ENCODE results near the gene PHF10.

PHF10 gene

GRCh38 chr6:169677096-169677495, 47.2 kb downstream of the PHF10 start:
- DNase-seq (ENCODE audit: low read depth) = no peak

DNA sequence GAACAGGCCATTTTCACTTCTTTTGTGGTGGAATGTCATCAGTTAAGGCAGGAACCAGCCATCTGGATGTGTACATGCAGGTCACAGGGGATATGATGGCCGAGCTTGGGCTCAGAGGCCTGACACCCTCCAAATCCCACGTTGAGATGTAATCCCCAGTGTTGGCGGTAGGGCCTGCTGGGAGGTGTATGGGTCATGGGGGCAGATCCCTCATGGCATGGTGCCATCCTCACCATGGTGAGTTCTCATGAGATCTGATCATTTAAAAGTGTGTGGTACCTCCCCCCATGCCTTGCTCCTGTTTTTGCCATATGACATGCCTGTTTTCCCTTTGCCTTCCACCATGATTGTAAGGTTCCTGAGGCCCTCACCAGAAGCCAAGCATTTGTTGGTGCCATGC, 49.3 kb downstream of the PHF10 start:
- DNase-seq (ENCODE audit: low read depth) = no peak

DNA sequence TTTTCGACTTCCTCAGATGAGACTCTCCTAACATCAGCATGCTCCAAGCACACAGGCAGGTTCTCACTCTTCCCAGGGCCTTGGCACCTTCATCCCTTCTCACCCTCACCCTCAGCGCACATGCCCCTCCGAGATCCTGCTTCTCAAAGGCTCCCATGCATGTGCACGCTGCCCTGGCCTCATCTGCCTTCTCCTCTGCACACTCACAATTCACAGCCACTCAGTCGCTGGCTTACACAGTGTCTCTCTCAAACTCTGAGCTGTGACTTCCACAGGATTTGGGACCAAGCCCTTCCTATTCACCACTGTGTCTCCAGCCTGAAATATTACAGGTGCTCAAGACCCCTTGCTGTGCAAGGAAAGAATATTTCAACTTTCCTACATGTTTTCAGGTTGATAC, 52.7 kb downstream of the PHF10 start:
- DNase-seq (ENCODE audit: low read depth) = no peak

DNA sequence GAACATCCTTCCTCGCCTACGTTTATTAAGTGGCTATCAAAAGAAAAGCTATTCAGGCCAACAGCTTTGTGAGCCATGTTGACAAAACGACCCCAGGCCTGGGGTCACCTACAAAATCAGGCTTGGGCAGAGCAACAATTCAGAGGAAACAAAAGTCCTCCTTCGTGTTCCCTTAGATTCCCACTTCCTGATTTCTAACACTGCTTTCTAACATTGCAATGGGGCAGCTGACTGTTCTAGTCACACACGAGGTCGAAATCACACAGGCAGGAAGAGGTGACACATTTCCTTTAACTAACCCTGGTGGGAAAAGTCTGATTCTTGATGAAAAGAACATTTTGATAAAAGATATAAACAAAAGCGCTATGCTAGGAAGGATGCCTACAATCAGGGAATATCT, 54.4 kb downstream of the PHF10 start:
- DNase-seq (ENCODE audit: low read depth) = no peak

- no peak for DNase-seq (ENCODE audit: low read depth)
Observed at GRCh38 chr6:169669147-169669546, 55.2 kb downstream of the PHF10 start.

DNA sequence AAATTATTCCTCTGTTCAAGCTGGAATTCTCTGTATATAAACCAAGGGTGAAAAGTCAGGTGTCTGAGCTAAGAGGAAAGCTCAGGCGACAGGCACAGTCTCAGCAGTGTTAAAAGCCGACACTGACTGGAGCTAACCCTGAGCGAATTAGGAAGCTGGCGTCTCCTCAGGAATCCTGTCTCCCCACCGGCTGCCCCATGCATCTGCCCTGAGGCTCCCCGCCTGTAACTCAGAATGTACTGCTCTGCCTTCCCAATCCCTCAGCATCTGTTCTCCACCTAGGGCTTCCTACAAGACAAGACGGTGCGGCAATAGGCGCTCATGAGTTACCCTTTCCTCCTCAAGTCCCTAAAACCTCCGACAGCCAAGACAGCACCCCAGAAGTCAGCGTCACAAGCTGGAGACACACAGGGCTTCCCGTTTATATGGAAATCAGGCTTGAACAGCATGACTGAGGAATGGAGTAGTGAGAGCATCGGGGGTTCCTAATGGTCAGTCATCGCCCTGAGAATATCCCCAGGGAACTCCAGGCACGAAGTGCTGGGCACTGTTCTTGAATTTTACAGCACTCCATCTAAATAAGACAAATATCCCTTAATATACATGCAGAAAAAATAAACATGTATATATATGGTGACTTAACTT, 56.0 kb downstream of the PHF10 start:
- no peak for DNase-seq (ENCODE audit: low read depth)

DNA sequence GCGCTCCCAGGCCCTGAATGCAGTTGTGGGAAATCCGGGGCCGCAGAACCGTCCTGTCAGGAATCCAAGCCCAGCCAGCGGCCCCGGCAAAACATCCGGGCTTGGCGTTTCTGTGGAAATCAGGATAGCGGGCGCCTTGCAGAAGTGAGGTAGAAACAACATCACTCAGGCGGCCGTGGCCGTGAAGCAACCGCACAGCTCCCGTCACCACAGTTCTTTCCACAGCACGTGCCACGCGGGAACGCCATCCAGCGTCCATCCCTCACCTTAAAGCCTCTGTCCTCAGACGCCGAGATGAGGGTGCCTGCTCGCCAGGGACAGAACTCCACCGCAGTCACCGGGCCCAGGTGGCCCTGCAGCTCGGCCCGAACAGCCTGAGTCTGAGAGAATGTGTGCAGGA, 56.6 kb downstream of the PHF10 start:
- no peak for DNase-seq (ENCODE audit: low read depth)

DNA sequence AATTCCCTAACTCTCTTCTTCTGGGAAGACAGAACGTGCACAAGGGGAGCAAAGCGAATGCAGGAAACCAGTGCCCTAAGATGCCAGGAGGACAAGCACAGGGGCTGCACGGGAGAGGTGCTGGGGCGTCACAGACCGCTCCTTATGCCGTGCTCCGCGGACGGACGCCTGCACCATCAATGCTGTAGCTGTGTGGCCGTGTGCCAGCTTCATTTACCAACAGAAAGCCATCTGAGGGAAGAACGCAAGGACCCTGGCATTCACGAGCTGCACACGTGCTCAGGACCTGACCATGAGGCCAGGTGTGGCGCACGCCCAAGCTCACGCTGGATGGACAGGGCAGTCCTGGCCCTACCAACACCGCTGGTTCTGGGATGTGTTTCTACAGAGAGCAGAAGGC, 57.9 kb downstream of the PHF10 start:
- no peak for DNase-seq (ENCODE audit: low read depth)

- no peak for DNase-seq (ENCODE audit: low read depth)
Observed at GRCh38 chr6:169665289-169665688, 59.0 kb downstream of the PHF10 start.

GRCh38 chr6:169664227-169664626, 60.1 kb downstream of the PHF10 start:
- DNase-seq (ENCODE audit: low read depth) = no peak

- no peak for DNase-seq (ENCODE audit: low read depth)
Observed at GRCh38 chr6:169663468-169663867, 60.8 kb downstream of the PHF10 start.

GRCh38 chr6:169661391-169661756, 62.9 kb downstream of the PHF10 start:
- no peak for DNase-seq (ENCODE audit: low read depth)

GRCh38 chr6:169660751-169661390, 63.4 kb downstream of the PHF10 start:
- no peak for DNase-seq (ENCODE audit: low read depth)

DNA sequence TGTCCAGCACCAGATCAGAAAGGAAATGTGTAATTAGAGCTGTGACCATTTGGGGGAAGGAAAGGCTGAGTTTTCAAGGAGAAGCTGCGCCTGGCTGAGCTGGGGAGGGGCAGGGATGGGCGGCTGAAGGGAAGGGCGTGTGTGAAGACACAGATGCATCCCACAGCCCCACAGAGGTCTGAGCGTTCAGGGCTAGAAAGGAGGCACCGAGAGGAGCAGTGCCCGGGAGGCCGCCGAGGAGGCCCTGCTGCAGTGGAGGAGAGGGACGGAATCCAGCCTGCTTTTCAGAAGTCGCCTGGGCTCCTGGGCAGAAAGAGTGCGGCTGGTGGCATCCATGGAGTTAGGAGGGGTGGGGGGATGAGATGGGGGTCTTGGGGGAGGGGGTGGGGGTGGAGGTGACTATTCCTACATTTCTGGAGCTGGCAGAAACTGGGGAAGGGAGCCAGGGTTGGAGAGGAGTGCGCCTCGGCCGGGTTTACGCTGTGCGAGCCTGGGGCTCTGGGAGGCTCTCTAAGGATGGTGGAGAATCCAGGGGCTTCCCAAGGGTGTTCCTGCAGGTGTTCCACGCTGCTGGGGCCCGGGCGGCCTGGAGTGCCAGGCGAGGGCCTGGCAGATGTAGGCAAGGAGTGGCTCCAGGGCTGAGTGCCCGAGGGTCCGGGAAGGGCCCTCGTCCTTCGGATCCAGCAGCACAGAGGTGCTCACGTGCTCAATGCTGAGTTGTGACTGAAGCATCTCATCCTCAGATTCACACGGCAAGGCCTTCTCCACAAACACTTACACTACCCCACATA, 64.3 kb downstream of the PHF10 start:
- DNase-seq (ENCODE audit: low read depth) = no peak

DNA sequence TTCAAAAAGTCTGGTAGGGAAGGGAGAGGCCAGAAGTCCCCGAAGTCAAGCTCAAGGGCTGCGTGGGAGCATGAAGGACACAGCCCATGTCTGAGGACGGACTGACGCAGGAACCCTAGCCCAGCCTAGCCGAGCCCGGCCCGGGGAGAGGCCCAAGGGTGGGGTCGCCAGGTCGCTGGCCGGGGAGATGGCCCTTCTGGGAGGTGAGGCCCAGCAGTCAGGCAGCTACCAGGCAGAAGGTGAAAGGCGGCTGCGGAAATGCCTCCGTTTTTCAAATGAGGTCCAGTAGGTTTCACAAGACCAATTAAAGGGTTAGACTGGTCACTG, 67.1 kb downstream of the PHF10 start:
- no peak for DNase-seq (ENCODE audit: low read depth)

DNA sequence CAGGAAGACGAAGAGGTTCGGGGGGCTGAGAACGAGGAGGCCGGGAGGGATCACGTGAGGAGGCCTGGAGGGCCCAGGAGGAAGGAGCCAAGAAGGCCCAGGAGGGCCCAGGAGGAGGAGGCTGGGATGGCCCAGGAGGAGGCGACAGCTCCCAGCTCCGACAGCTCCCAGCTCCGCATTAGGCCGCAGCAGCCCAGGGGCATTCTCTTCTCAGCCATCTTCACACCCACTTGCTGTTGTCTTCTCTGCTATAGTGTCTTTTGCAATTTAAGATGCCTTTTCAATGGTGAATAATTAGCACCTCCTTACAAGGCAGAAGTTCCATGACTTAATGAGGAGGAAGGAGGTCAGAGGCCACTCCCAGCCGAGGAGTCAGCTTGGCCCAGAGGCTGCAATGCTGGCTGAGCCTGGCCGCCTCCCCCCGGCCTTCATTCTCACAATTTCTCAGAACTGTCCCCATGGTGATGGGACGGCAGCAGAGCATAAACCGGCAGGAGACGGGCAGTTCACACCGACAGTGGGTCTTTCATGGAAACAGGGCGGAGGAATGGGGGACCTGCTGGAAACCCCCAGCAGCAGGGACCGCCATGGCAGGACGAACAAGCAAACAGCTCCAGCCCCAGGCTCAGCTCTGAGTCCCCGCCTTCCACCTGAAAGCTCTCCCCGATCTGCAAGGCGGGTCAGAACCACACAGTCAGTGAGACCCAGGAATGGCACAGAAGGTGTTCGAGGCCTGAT, 67.6 kb downstream of the PHF10 start:
- no peak for DNase-seq (ENCODE audit: low read depth)

GRCh38 chr6:169654598-169655391, 69.5 kb downstream of the PHF10 start:
- DNase-seq (ENCODE audit: low read depth) = peak; percentile 42

All from stromal cell of bone marrow (primary cell).